NB4 (cell line): ENCODE data around the gene PTGER1.
"Not testable (repeated sequence)": the region's sequence is repeated elsewhere in the genome, so short reads cannot be mapped to it uniquely, and the experiment has no call there.

ENCODE experiments used
- DNase-seq: peaks from one replicate; pipeline ENCODE4 v3.0.0; 2010; ENCODE audit warnings: low read depth
- H3K4me3 ChIP-seq: one replicate; pipeline ENCODE4 v1.5.1; 2011; ENCODE audit warnings: mild to moderate bottlenecking, low read depth, low read length, moderate library complexity
- CTCF ChIP-seq: IDR thresholded peaks from one replicate; pipeline ENCODE4 v1.5.1; 2012; ENCODE audit warnings: low read depth, low read length
- MAX ChIP-seq: IDR thresholded peaks from 2 replicates; pipeline ENCODE4 v1.6.1; 2011; ENCODE audit warnings: low read depth, low read length
- MYC ChIP-seq: IDR thresholded peaks from 2 replicates; pipeline ENCODE4 v1.6.1; 2011; ENCODE audit warnings: low read depth, low read length
- POLR2A ChIP-seq: IDR thresholded peaks from 2 replicates; pipeline ENCODE4 v1.6.1; 2011; ENCODE audit warnings: mild to moderate bottlenecking; ENCODE audit not compliant: insufficient read length; ENCODE audit errors: extremely low read depth

The PTGER1 gene

GRCh38 chr19:14463747-14464146, 11.4 kb downstream of the PTGER1 start:
- TF ChIP-seq MYC (no peak), MAX (no peak), POLR2A (no peak), CTCF (no peak)
- DNase-seq = no peak
- H3K4me3 ChIP-seq = no peak overlapping the region

- DNase-seq = peak; percentile 54
These were observed 12.8 kb downstream of the PTGER1 start for GRCh38 chr19:14462401-14462800.

GRCh38 chr19:14460935-14461334, 14.2 kb downstream of the PTGER1 start:
- TF ChIP-seq POLR2A (no peak), MYC (no peak), CTCF (no peak)
- no peak for DNase-seq
- H3K4me3 ChIP-seq = no peak overlapping the region

More at GRCh38 chr19:14462401-14462800, 12.8 kb downstream of the PTGER1 start:
- not testable (repeated sequence) for H3K4me3 ChIP-seq

GRCh38 chr19:14459703-14460102, 15.5 kb downstream of the PTGER1 start:
- DNase-seq = no peak
- H3K4me3 ChIP-seq = no peak overlapping the region
- TF ChIP-seq MYC (no peak), POLR2A (no peak), CTCF (no peak), MAX (no peak)

- DNase-seq, H3K4me3 ChIP-seq: not testable (repeated sequence)
These were observed 22.9 kb downstream of the PTGER1 start for GRCh38 chr19:14452303-14452702.

GRCh38 chr19:14450876-14451275, 24.3 kb downstream of the PTGER1 start:
- H3K4me3 ChIP-seq = no peak overlapping the region
- TF ChIP-seq MYC (no peak), MAX (no peak), CTCF (no peak), POLR2A (no peak)
- DNase-seq = no peak

- no peak for TF ChIP-seq CTCF
- TF ChIP-seq POLR2A = no peak
- TF ChIP-seq MAX = no peak
- TF ChIP-seq MYC = no peak
- H3K4me3 ChIP-seq = no peak overlapping the region
- peak; percentile 70 for DNase-seq
These were observed 24.8 kb downstream of the PTGER1 start for GRCh38 chr19:14450168-14450874.
